H1 (cell line): ENCODE results near the gene DYNLL2.

Experiments used
- BCL11A ChIP-seq, 2 experiments: IDR thresholded peaks; one replicate each; pipeline ENCODE4 v1.6.1; 2011; ENCODE audit warnings: low read depth in 2 of 2, low read length in 2 of 2, mild to moderate bottlenecking in 2 of 2
- CREB1 ChIP-seq: IDR thresholded peaks from 2 replicates; pipeline ENCODE4 v1.6.1; 2012; ENCODE audit warnings: inconsistent platforms
- EP300 ChIP-seq, 2 experiments: IDR thresholded peaks; 1 replicate in 1 of 2; 2 replicates in 1 of 2; pipeline ENCODE4 v1.6.1; 2011 to 2012; ENCODE audit warnings: low read depth in 2 of 2, low read length in 2 of 2, mild to moderate bottlenecking in 2 of 2, borderline replicate concordance in 1 of 2, inconsistent platforms in 1 of 2, moderate library complexity in 1 of 2
- POLR2A ChIP-seq, 2 experiments: IDR thresholded peaks; 1 replicate in 1 of 2; 2 replicates in 1 of 2; pipeline ENCODE4 v1.6.1; 2011; ENCODE audit warnings: low read depth in 2 of 2, low read length in 2 of 2, mild to moderate bottlenecking in 2 of 2; ENCODE audit errors: control extremely low read depth in 1 of 2
- POLR2AphosphoS5 ChIP-seq: IDR thresholded peaks from 2 replicates; pipeline ENCODE4 v1.6.1; 2011; ENCODE audit warnings: low read depth, low read length
- RAD21 ChIP-seq, 2 experiments: IDR thresholded peaks in 1 of 2; conservative IDR thresholded peaks in 1 of 2; 2 replicates each; pipeline ENCODE4 v1.6.1; 2011; ENCODE audit warnings: low read depth in 2 of 2, low read length in 2 of 2, improper control_type of control experiment in 1 of 2, inconsistent platforms in 1 of 2, mild to moderate bottlenecking in 1 of 2, moderate library complexity in 1 of 2
- RFX5 ChIP-seq: IDR thresholded peaks from 2 replicates; pipeline ENCODE4 v1.6.1; 2011; ENCODE audit warnings: low read depth, low read length, improper control_type of control experiment, borderline replicate concordance
- SIRT6 ChIP-seq: IDR thresholded peaks from one replicate; pipeline ENCODE4 v1.7.1; 2012; ENCODE audit warnings: low read length, inconsistent platforms
- TF ChIP-seq, protein P1 (sequence below), 3 experiments: IDR thresholded peaks; 1 replicate in 2 of 3; 2 replicates in 1 of 3; pipeline versions ENCODE4 v1.5.1 to v1.6.1; 2011; ENCODE audit warnings: low read length in 3 of 3, mild to moderate bottlenecking in 3 of 3, inconsistent platforms in 2 of 3, low read depth in 1 of 3, moderate library complexity in 1 of 3; ENCODE audit not compliant: insufficient read depth in 1 of 3; ENCODE audit errors: control extremely low read depth in 1 of 3

DNA sequence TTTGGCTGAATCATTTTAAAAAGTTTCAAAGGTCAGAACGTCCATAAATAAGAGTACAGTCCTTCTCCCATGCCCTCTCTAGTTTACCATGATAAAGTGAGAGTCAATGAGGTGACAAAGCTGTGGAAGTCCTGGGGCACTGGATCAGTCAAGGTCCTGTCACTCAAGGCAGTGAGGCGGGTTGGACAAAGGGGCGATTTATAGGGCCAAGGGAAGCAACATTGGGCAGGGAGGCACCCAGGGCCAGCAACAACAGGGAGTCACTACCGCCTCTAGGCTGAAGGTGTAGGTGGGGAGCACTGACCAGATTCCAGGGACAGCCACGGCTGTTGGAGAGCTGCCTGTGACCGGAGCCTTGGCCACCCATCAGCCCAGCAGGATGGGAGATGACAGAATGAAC, 28.6 kb upstream of the DYNLL2 start:
- TF ChIP-seq POLR2AphosphoS5 (no peak), EP300 (IDR thresholded peaks at IDR 0.05; ENCODE audit: borderline replicate concordance in 1 of 2, low read depth in 2 of 2, low read length in 2 of 2) (no peak), BCL11A (IDR thresholded peaks at IDR 0.05; ENCODE audit: low read depth in 2 of 2, low read length in 2 of 2) (no peak), SIRT6 (no peak), CREB1 (no peak), RAD21 (IDR thresholded peaks at IDR 0.05 in 1 of 2, conservative IDR thresholded peaks at IDR 0.05 in 1 of 2; ENCODE audit: low read depth in 2 of 2, low read length in 2 of 2) (no peak), POLR2A (IDR thresholded peaks at IDR 0.05; ENCODE audit: control extremely low read depth in 1 of 2, low read depth in 2 of 2, low read length in 2 of 2) (no peak), RFX5 (no peak)
- TF ChIP-seq, protein P1, sequence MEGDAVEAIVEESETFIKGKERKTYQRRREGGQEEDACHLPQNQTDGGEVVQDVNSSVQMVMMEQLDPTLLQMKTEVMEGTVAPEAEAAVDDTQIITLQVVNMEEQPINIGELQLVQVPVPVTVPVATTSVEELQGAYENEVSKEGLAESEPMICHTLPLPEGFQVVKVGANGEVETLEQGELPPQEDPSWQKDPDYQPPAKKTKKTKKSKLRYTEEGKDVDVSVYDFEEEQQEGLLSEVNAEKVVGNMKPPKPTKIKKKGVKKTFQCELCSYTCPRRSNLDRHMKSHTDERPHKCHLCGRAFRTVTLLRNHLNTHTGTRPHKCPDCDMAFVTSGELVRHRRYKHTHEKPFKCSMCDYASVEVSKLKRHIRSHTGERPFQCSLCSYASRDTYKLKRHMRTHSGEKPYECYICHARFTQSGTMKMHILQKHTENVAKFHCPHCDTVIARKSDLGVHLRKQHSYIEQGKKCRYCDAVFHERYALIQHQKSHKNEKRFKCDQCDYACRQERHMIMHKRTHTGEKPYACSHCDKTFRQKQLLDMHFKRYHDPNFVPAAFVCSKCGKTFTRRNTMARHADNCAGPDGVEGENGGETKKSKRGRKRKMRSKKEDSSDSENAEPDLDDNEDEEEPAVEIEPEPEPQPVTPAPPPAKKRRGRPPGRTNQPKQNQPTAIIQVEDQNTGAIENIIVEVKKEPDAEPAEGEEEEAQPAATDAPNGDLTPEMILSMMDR (IDR thresholded peaks at IDR 0.05; ENCODE audit: control extremely low read depth in 1 of 3, insufficient read depth in 1 of 3, low read depth in 1 of 3, low read length in 3 of 3), result no peak
